GM19438 (cell line): ENCODE measurements around the gene EFTUD2.

Source experiments
- ATAC-seq: cut with Tn5 transposase; IDR thresholded peaks from one replicate; pipeline ENCODE4 v1.9.1; 2021; ENCODE audit warnings: low read depth; ENCODE audit not compliant: unreplicated experiment

The EFTUD2 gene

GRCh38 chr17:44912763-44913544 is 13.7 kb upstream of the EFTUD2 start:
- ATAC-seq: no peak

- no peak for ATAC-seq
These were observed 12.1 kb upstream of the EFTUD2 start for GRCh38 chr17:44911133-44912001.

- ATAC-seq: no peak
These were observed 11.2 kb upstream of the EFTUD2 start for GRCh38 chr17:44910231-44911106.

- no peak for ATAC-seq
These were observed 10.5 kb upstream of the EFTUD2 start for GRCh38 chr17:44909681-44910144.

- ATAC-seq: no peak
These were observed 9.6 kb upstream of the EFTUD2 start for GRCh38 chr17:44908761-44909326.

- no peak for ATAC-seq
These were observed 8.7 kb upstream of the EFTUD2 start for GRCh38 chr17:44907729-44908470.

GRCh38 chr17:44906763-44907728 is 7.8 kb upstream of the EFTUD2 start:
- ATAC-seq: no peak

GRCh38 chr17:44906010-44906646 is 6.9 kb upstream of the EFTUD2 start:
- no peak for ATAC-seq

GRCh38 chr17:44905006-44906000 is 6.1 kb upstream of the EFTUD2 start:
- ATAC-seq: no peak

- no peak for ATAC-seq
These were observed 5.0 kb upstream of the EFTUD2 start for GRCh38 chr17:44904001-44904984.

- ATAC-seq: no peak
These were observed 3.9 kb upstream of the EFTUD2 start for GRCh38 chr17:44903012-44903685.

GRCh38 chr17:44902135-44902760 is 3.0 kb upstream of the EFTUD2 start:
- ATAC-seq: no peak

GRCh38 chr17:44901411-44901921 is 2.2 kb upstream of the EFTUD2 start:
- ATAC-seq: no peak

GRCh38 chr17:44900894-44901293 is 1.6 kb upstream of the EFTUD2 start:
- ATAC-seq: no peak

GRCh38 chr17:44898768-44899073 is 524 bp downstream of the EFTUD2 start:
- no peak for ATAC-seq
